Measurements from ENCODE around the gene MINDY3. TPM values are rescaled to one million over a fixed set of nuclear protein-coding genes. Genes with fewer than 3 reads are reported as not detected.
"Not testable (repeated sequence)": the region's sequence is repeated elsewhere in the genome, so short reads cannot be mapped to it uniquely, and the experiment has no call there.

The MINDY3 gene
- total RNA-seq, 1 experiment from 2014 or later = 14.9 TPM

DNA sequence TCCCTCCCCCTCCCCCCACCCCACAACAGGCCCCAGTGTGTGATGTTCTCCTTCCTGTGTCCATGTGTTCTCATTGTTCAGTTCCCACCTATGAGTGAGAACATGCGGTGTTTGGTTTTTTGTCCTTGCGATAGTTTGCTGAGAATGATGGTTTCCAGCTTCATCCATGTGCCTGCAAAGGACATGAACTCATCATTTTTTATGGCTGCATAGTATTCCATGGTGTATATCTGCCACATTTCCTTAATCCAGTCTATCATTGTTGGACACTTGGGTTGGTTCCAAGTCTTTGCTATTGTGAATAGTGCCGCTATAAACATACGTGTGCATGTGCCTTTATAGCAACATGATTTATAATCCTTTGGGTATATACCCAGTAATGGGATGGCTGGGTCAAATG is 99.1 kb downstream of the MINDY3 start:
- DNase-seq; H2BK15ac ChIP-seq (ENCODE audit: low read depth, low read length); H3K79me1 ChIP-seq (ENCODE audit: insufficient read depth, low read depth, low read length, poor library complexity, severe bottlenecking); H3K4me1 Mint-ChIP-seq; H4K5ac ChIP-seq (ENCODE audit: insufficient read length, low read depth, low read length); H3K23me2 ChIP-seq (ENCODE audit: insufficient read length, low read depth, low read length, poor library complexity, severe bottlenecking); H3K27ac Mint-ChIP-seq; H3K79me2 ChIP-seq (ENCODE audit: insufficient read depth, low read length); H3K23ac ChIP-seq (ENCODE audit: insufficient read length, low read depth, low read length); H2BK12ac ChIP-seq (ENCODE audit: insufficient read length, low read depth, low read length); H3K56ac ChIP-seq (ENCODE audit: insufficient read length, low read depth, low read length); H3K27me3 ChIP-seq (ENCODE audit: insufficient read depth, low read length); H3K4me3 Mint-ChIP-seq; H3K27ac ChIP-seq (ENCODE audit: insufficient read length, low read depth, low read length); H4K8ac ChIP-seq (replicated peaks; ENCODE audit: insufficient read length, low read depth, low read length); H3K9me3 ChIP-seq (ENCODE audit: control insufficient read depth, low read depth, low read length); H4K20me1 ChIP-seq (ENCODE audit: control insufficient read depth, insufficient read depth, insufficient read length); H3K36me3 Mint-ChIP-seq (ENCODE audit: insufficient read depth in 1 of 3, low read depth in 3 of 3); H3K14ac ChIP-seq (ENCODE audit: insufficient read depth, low read length); H4K91ac ChIP-seq (ENCODE audit: insufficient read length, low read depth, low read length); H3K4me1 ChIP-seq (ENCODE audit: insufficient read depth, low read length); H2BK120ac ChIP-seq (ENCODE audit: low read depth, low read length, poor library complexity, severe bottlenecking); H2BK5ac ChIP-seq (ENCODE audit: insufficient read length, low read length); H2BK20ac ChIP-seq (ENCODE audit: low read depth, low read length, poor library complexity, severe bottlenecking); H2AFZ ChIP-seq (ENCODE audit: low read length); H3K4ac ChIP-seq (ENCODE audit: low read depth, low read length); H2AK5ac ChIP-seq (ENCODE audit: insufficient read length, low read length); H3K9ac ChIP-seq (ENCODE audit: extremely low read depth, insufficient read length, low read length); H3T11ph ChIP-seq (ENCODE audit: low read length); H3K18ac ChIP-seq (ENCODE audit: insufficient read length, low read depth, low read length); H3K4me2 ChIP-seq (ENCODE audit: insufficient read depth, insufficient read length, low read length); H3K9me3 Mint-ChIP-seq: not testable (repeated sequence)
- no CpG with 5 or more reads among the region's 4 CpGs for WGBS (ENCODE audit: extremely low coverage, insufficient read length, low lambda C conversion rate)
- peaks cover 11% of the 10 kb centered on the region for H3K27me3 Mint-ChIP-seq (ENCODE audit: low read depth)
